ENCODE data around the gene DIAPH3.

GRCh38 chr13:59931621-59932020 is 232.1 kb downstream of the DIAPH3 start:
- no peak for TF ChIP-seq BHLHE40 (IDR thresholded peaks at IDR 0.05; ENCODE audit: low read depth, low read length)
- no peak for TF ChIP-seq CTCF (conservative IDR thresholded peaks at IDR 0.05; ENCODE audit: low read depth, low read length)
- no peak for TF ChIP-seq POLR2A (IDR thresholded peaks at IDR 0.05; ENCODE audit: low read depth, low read length)
